GM23338 (cell line): ENCODE measurements around the gene SLU7. TPM values are rescaled to one million over a fixed set of nuclear protein-coding genes. Genes with fewer than 3 reads are reported as not detected.
A peak's percentile ranks its signal among the peaks of the same experiment; 100 is the strongest.

Experiments used
- ATAC-seq: fragments of 200-7000 bp; cut with Tn5 transposase; 3 replicates; pipeline ENCODE4 v1.9.1; 2020
- DNase-seq: peaks from one replicate; pipeline ENCODE4 v3.0.0-alpha.2; 2015; ENCODE audit warnings: low spot score
- H2AFZ ChIP-seq: fragments of 200-600 bp; sonication (generic); 2 replicates; pipeline ENCODE4 v1.8.0; 2016; ENCODE audit warnings: antibody characterized with exemption, mild to moderate bottlenecking, moderate library complexity
- H3F3A ChIP-seq: fragments of 200-600 bp; sonication (generic); replicated peaks from 2 replicates; pipeline ENCODE4 v1.8.0; 2017; ENCODE audit warnings: antibody characterized with exemption, mixed run types, low read depth
- H3K27ac ChIP-seq: fragments of 200-600 bp; sonication (generic); 2 replicates; pipeline ENCODE4 v1.6.1; 2016; ENCODE audit warnings: low read depth
- H3K27me3 ChIP-seq: fragments of 200-600 bp; sonication (generic); 2 replicates; pipeline ENCODE4 v1.8.0; 2016; ENCODE audit warnings: mild to moderate bottlenecking, mixed run types, moderate library complexity; ENCODE audit not compliant: insufficient read depth
- H3K36me3 ChIP-seq: fragments of 200-600 bp; sonication (generic); 2 replicates; pipeline ENCODE4 v1.8.0; 2016; ENCODE audit warnings: mild to moderate bottlenecking; ENCODE audit not compliant: insufficient read depth
- H3K4me1 ChIP-seq: fragments of 200-600 bp; sonication (generic); 2 replicates; pipeline ENCODE4 v1.8.0; 2016; ENCODE audit warnings: mild to moderate bottlenecking, moderate library complexity; ENCODE audit not compliant: insufficient read depth
- H3K4me2 ChIP-seq: fragments of 200-600 bp; sonication (generic); 2 replicates; pipeline ENCODE4 v1.7.1; 2017; ENCODE audit warnings: mixed run types
- H3K4me3 ChIP-seq: fragments of 200-600 bp; sonication (generic); 2 replicates; pipeline ENCODE4 v1.6.1; 2016; ENCODE audit warnings: mixed run types
- H3K79me2 ChIP-seq: fragments of 200-600 bp; sonication (generic); replicated peaks from 2 replicates; pipeline ENCODE4 v1.8.0; 2017; ENCODE audit warnings: mild to moderate bottlenecking; ENCODE audit not compliant: insufficient read depth
- H3K9me2 ChIP-seq: fragments of 200-600 bp; sonication (generic); 2 replicates; pipeline ENCODE4 v1.8.0; 2017; ENCODE audit not compliant: insufficient read depth
- H4K20me1 ChIP-seq: fragments of 200-600 bp; sonication (generic); replicated peaks from 2 replicates; pipeline ENCODE4 v1.8.0; 2017; ENCODE audit warnings: mild to moderate bottlenecking; ENCODE audit not compliant: insufficient read depth
- H3K27ac Mint-ChIP-seq: 2 replicates; pipeline ENCODE4 v1.8.0; 2020; ENCODE audit warnings: inconsistent platforms, mild to moderate bottlenecking, moderate library complexity, mixed read lengths
- H3K27me3 Mint-ChIP-seq: 3 replicates; pipeline ENCODE4 v1.8.0; 2022; ENCODE audit warnings: low read depth, mild to moderate bottlenecking, moderate library complexity, mixed read lengths, inconsistent platforms; ENCODE audit not compliant: insufficient read depth, poor library complexity
- H3K36me3 Mint-ChIP-seq: 3 replicates; pipeline ENCODE4 v1.8.0; 2021; ENCODE audit warnings: low read depth, mild to moderate bottlenecking, inconsistent platforms, moderate library complexity, mixed read lengths
- H3K4me1 Mint-ChIP-seq: 3 replicates; pipeline ENCODE4 v1.8.0; 2020; ENCODE audit warnings: mild to moderate bottlenecking, inconsistent platforms, mixed read lengths
- H3K4me3 Mint-ChIP-seq: 3 replicates; pipeline ENCODE4 v1.8.0; 2021; ENCODE audit warnings: moderate library complexity, mild to moderate bottlenecking, inconsistent platforms, mixed read lengths
- H3K9me3 Mint-ChIP-seq: 3 replicates; pipeline ENCODE4 v1.8.0; 2020; ENCODE audit warnings: moderate library complexity, mild to moderate bottlenecking, inconsistent platforms, mixed read lengths
- JUNB ChIP-seq: IDR thresholded peaks from one replicate; pipeline ENCODE4 v1.6.1; 2016; ENCODE audit warnings: antibody characterized with exemption; ENCODE audit not compliant: unreplicated experiment
- ZNF114 ChIP-seq: fragments of 250-450 bp; sonication (Bioruptor Pico); IDR thresholded peaks from 2 replicates; pipeline ENCODE4 v1.5.0; 2020; ENCODE audit warnings: mild to moderate bottlenecking, moderate library complexity
- ZNF331 ChIP-seq: fragments of 250-450 bp; sonication (Bioruptor Pico); IDR thresholded peaks from 2 replicates; pipeline ENCODE4 v1.5.0; 2020; ENCODE audit warnings: low read depth, mild to moderate bottlenecking, moderate library complexity
- polyA plus RNA-seq: library from polyadenylated mRNA; unstranded; fragments of >200 nt; fragmentation: Nextera tagmentation; extraction: Ambion mirVana; gene quantifications from 2 replicates; pipeline ENCODE4 v1.2.1, GENCODE V29; 2016
- total RNA-seq: library from RNA; depleted of rRNA; stranded (reverse); fragments of >200 nt; shearing (Covaris generic); gene quantifications from 2 replicates; pipeline ENCODE4 v1.2.3, GENCODE V29; 2014
- TF ChIP-seq, protein P1 (sequence below): IDR thresholded peaks from 2 replicates; pipeline ENCODE4 v1.6.1; 2016; ENCODE audit warnings: antibody characterized with exemption
- TF ChIP-seq, protein P2 (sequence below): fragments of 250-450 bp; sonication (Bioruptor Pico); IDR thresholded peaks from 2 replicates; pipeline ENCODE4 v1.5.0; 2020; ENCODE audit warnings: mild to moderate bottlenecking, moderate library complexity
- TF ChIP-seq, protein P3 (sequence below), 2 experiments: fragments of 200-600 bp in 1 of 2; sonication (generic) in 1 of 2; conservative IDR thresholded peaks; 2 replicates each; pipeline versions ENCODE4 v1.5.1 to v1.6.1; 2016 to 2017; ENCODE audit warnings: antibody characterized with exemption in 2 of 2, low read depth in 2 of 2, mild to moderate bottlenecking in 2 of 2, moderate library complexity in 1 of 2

The SLU7 gene
- total and polyA plus RNA-seq, 2 experiments from 2014 or later = 27.0 to 47.5 TPM

DNA sequence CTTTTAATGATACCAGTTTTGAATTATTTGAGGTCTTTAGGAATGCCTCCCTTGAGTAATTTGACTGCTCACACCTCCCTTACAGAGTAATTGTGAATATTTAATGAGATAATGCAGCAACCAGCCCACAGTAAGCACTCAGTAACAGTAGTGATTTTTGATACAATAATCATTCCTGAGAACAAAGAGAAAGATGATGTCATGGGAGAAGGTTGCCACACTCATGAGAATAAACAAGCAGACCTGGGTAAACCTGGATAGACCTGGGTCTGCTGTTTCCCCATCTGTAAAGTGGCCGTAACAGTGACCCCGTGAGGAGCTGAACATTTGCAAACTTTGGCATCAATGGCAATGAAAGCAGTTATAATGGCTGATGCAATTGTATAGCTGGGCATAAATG, 52.7 kb downstream of the SLU7 start:
- Histone ChIP-seq H3K4me3 (no peak overlapping the region), H3F3A (no peaks in the 10 kb centered on the region), H2AFZ (no peak overlapping the region), H3K79me2 (no peaks in the 10 kb centered on the region), H3K27me3 (peaks cover 27% of the 10 kb centered on the region), H3K27ac (no peak overlapping the region), H3K36me3 (no peaks in the 10 kb centered on the region), H3K4me1 (peaks cover 9% of the 10 kb centered on the region; the same call in 1 of the 2 replicates), H3K4me2 (no peak overlapping the region), H3K9me2 (no peaks in the 10 kb centered on the region), H4K20me1 (no peaks in the 10 kb centered on the region)
- H3K9me3 Mint-ChIP-seq = no peaks in the 10 kb centered on the region
- DNase-seq (no peak), ATAC-seq (no peak)
- peaks cover 12% of the 10 kb centered on the region for H3K27me3 Mint-ChIP-seq
- no peaks in the 10 kb centered on the region for H3K36me3 Mint-ChIP-seq
- TF ChIP-seq, protein P1, sequence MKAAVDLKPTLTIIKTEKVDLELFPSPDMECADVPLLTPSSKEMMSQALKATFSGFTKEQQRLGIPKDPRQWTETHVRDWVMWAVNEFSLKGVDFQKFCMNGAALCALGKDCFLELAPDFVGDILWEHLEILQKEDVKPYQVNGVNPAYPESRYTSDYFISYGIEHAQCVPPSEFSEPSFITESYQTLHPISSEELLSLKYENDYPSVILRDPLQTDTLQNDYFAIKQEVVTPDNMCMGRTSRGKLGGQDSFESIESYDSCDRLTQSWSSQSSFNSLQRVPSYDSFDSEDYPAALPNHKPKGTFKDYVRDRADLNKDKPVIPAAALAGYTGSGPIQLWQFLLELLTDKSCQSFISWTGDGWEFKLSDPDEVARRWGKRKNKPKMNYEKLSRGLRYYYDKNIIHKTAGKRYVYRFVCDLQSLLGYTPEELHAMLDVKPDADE = no peak
- TF ChIP-seq, protein P2, sequence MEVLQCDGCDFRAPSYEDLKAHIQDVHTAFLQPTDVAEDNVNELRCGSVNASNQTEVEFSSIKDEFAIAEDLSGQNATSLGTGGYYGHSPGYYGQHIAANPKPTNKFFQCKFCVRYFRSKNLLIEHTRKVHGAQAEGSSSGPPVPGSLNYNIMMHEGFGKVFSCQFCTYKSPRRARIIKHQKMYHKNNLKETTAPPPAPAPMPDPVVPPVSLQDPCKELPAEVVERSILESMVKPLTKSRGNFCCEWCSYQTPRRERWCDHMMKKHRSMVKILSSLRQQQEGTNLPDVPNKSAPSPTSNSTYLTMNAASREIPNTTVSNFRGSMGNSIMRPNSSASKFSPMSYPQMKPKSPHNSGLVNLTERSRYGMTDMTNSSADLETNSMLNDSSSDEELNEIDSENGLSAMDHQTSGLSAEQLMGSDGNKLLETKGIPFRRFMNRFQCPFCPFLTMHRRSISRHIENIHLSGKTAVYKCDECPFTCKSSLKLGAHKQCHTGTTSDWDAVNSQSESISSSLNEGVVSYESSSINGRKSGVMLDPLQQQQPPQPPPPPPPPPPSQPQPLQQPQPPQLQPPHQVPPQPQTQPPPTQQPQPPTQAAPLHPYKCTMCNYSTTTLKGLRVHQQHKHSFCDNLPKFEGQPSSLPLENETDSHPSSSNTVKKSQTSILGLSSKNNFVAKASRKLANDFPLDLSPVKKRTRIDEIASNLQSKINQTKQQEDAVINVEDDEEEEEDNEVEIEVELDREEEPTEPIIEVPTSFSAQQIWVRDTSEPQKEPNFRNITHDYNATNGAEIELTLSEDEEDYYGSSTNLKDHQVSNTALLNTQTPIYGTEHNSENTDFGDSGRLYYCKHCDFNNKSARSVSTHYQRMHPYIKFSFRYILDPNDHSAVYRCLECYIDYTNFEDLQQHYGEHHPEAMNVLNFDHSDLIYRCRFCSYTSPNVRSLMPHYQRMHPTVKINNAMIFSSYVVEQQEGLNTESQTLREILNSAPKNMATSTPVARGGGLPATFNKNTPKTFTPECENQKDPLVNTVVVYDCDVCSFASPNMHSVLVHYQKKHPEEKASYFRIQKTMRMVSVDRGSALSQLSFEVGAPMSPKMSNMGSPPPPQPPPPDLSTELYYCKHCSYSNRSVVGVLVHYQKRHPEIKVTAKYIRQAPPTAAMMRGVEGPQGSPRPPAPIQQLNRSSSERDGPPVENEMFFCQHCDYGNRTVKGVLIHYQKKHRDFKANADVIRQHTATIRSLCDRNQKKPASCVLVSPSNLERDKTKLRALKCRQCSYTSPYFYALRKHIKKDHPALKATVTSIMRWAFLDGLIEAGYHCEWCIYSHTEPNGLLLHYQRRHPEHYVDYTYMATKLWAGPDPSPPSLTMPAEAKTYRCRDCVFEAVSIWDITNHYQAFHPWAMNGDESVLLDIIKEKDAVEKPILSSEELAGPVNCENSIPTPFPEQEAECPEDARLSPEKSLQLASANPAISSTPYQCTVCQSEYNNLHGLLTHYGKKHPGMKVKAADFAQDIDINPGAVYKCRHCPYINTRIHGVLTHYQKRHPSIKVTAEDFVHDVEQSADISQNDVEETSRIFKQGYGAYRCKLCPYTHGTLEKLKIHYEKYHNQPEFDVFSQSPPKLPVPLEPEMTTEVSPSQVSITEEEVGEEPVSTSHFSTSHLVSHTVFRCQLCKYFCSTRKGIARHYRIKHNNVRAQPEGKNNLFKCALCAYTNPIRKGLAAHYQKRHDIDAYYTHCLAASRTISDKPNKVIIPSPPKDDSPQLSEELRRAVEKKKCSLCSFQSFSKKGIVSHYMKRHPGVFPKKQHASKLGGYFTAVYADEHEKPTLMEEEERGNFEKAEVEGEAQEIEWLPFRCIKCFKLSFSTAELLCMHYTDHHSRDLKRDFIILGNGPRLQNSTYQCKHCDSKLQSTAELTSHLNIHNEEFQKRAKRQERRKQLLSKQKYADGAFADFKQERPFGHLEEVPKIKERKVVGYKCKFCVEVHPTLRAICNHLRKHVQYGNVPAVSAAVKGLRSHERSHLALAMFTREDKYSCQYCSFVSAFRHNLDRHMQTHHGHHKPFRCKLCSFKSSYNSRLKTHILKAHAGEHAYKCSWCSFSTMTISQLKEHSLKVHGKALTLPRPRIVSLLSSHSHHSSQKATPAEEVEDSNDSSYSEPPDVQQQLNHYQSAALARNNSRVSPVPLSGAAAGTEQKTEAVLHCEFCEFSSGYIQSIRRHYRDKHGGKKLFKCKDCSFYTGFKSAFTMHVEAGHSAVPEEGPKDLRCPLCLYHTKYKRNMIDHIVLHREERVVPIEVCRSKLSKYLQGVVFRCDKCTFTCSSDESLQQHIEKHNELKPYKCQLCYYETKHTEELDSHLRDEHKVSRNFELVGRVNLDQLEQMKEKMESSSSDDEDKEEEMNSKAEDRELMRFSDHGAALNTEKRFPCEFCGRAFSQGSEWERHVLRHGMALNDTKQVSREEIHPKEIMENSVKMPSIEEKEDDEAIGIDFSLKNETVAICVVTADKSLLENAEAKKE (CRISPR knock-in tag) = no peak
- H3K27ac Mint-ChIP-seq = no peak overlapping the region
- H3K4me1 Mint-ChIP-seq = peaks cover 9% of the 10 kb centered on the region
- no peak overlapping the region for H3K4me3 Mint-ChIP-seq

DNA sequence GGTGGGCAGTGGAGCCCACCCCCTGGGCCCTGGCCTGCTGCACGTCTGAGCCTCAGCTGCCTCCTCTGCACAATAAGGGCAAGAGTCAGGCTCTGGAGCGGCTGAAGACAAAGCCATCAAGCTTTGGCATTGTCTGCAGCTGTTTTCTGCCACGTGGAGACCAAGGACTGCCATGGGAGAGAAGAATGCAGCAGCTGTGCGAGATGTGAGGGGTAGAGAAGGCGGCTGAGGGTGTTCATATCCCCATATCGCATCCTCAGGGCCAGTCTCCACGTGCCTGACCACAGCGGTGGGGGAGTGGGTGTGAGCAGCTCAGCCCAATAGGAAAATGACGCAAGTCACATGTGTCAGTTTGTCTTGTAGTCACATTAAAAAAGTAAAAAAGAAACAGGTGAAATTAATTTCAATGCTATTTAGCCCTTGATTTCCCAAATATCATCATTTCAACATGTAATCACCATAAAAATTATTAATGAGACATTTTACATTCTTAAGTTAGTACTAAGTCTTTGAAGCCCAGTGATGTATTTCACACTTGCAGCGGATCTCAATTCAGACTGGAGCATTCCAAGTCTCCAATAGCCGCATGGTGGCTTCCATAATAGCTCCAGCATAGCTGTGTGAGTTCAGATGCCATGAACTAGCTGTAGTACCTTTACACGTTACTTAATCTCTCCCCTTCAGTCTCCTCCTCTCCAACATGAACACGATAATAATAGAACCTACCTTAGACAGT, 55.1 kb downstream of the SLU7 start:
- peak overlapping the region; percentile 86; the same call in 1 of the 2 replicates for H2AFZ ChIP-seq
- no peaks in the 10 kb centered on the region for H3K36me3 Mint-ChIP-seq
- TF ChIP-seq ZNF331 (CRISPR knock-in tag) = no peak
- TF ChIP-seq JUNB = no peak
- no peak for TF ChIP-seq ZNF114 (CRISPR knock-in tag)
- TF ChIP-seq, protein P3, sequence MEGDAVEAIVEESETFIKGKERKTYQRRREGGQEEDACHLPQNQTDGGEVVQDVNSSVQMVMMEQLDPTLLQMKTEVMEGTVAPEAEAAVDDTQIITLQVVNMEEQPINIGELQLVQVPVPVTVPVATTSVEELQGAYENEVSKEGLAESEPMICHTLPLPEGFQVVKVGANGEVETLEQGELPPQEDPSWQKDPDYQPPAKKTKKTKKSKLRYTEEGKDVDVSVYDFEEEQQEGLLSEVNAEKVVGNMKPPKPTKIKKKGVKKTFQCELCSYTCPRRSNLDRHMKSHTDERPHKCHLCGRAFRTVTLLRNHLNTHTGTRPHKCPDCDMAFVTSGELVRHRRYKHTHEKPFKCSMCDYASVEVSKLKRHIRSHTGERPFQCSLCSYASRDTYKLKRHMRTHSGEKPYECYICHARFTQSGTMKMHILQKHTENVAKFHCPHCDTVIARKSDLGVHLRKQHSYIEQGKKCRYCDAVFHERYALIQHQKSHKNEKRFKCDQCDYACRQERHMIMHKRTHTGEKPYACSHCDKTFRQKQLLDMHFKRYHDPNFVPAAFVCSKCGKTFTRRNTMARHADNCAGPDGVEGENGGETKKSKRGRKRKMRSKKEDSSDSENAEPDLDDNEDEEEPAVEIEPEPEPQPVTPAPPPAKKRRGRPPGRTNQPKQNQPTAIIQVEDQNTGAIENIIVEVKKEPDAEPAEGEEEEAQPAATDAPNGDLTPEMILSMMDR (conservative IDR thresholded peaks at IDR 0.05; ENCODE audit: low read depth in 2 of 2) = no peak
- TF ChIP-seq, protein P1 = no peak

More for the DNA sequence above, 55.1 kb downstream of the SLU7 start:
- Histone ChIP-seq H4K20me1 (no peaks in the 10 kb centered on the region), H3F3A (no peaks in the 10 kb centered on the region), H3K79me2 (no peaks in the 10 kb centered on the region), H3K27me3 (peaks cover 3% of the 10 kb centered on the region; the same call in 1 of the 2 replicates), H3K4me1 (peaks cover 9% of the 10 kb centered on the region; the same call in 1 of the 2 replicates), H3K4me2 (no peak overlapping the region), H3K4me3 (no peak overlapping the region), H3K36me3 (no peaks in the 10 kb centered on the region), H3K27ac (no peak overlapping the region), H3K9me2 (no peaks in the 10 kb centered on the region)
- DNase-seq = no peak
- Mint-ChIP-seq H3K27me3 (peaks cover under 1% of the 10 kb centered on the region), H3K4me3 (no peak overlapping the region), H3K4me1 (peaks cover 11% of the 10 kb centered on the region), H3K9me3 (no peaks in the 10 kb centered on the region), H3K27ac (no peak overlapping the region)
- ATAC-seq = no peak
